HCEC 1CT (cell line): ENCODE results near the gene OR8B8.
A peak's percentile ranks its signal among the peaks of the same experiment; 100 is the strongest.
"Not testable (repeated sequence)": the region's sequence is repeated elsewhere in the genome, so short reads cannot be mapped to it uniquely, and the experiment has no call there.

ENCODE experiments used
- DNase-seq: peaks from one replicate; pipeline ENCODE4 v3.0.0-alpha.2; 2017

Gene OR8B8

DNA sequence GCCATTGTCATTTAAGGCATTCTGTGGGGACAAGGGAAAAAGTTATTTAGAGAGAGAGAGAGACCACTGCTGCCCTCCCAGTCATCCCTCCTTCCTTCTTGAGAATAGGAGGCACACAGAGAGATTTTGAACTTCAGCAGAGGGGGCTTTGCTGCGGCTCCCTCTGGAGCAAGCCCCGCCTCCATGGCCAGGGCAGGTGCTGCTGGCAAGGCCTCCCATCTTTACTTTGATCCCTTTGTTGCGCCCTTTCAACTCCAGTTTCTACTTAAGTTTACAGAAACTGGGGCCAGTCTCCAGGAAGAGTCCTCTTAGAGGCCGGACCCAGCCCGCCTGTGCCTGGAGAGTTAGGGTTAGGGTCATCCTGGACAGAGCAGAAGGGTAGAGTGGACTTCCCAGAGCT, 4.4 kb downstream of the OR8B8 start:
- DNase-seq: no peak

DNA sequence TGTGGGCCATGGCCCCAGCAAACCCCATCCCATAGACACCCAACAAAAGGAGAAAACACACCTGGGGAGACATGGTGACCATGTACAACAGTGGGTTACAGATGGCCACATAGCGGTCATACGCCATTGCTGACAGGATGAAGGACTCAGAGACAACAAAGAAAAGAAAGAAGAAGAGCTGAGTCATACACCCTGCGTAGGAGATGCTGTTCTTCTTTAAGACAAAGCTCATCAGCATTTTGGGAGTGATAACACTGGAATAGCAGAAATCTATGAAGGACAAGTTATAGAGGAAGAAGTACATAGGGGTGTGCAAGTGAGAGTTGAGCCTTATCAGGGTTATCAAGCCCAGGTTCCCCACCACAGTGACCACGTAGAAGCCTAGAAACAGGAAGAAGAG, 4.9 kb downstream of the OR8B8 start:
- no peak for DNase-seq

DNA sequence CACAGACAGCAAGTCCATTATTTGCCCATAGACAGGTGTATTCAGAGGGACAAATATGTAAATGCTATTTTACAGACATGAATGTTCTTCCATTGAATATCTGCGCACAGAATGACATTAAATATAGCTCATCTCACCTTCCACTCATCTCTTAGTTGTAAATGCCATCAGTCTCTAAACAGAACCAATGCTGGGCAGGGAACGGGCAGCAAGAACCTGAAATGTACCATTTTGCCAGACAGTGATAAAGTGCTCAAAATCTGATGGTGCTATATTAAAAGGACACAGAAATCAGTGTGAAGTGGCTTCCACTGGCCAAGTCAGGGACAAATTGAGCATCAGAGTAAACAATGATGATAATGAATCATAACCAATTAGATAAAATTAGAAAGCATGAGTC, 10.8 kb downstream of the OR8B8 start:
- DNase-seq: no peak

DNA sequence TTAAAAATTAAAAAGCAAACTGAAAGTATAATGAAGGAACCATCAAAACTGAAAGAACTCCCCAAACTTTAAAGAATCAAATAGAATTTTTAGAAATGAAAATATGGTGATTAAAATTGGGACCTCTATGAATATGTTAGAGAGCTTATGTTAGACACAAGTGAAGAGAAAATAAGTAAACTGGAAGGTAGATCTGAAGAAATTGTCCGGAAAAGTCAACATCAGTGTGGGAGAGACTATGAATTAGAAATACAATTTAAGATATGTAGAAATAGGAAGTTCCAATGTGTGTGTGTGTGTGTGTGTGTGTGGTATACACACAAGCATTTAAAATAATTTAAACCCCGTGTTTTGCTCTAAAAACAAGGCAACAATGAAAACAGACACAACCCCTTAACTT, 15.9 kb downstream of the OR8B8 start:
- no peak for DNase-seq

DNA sequence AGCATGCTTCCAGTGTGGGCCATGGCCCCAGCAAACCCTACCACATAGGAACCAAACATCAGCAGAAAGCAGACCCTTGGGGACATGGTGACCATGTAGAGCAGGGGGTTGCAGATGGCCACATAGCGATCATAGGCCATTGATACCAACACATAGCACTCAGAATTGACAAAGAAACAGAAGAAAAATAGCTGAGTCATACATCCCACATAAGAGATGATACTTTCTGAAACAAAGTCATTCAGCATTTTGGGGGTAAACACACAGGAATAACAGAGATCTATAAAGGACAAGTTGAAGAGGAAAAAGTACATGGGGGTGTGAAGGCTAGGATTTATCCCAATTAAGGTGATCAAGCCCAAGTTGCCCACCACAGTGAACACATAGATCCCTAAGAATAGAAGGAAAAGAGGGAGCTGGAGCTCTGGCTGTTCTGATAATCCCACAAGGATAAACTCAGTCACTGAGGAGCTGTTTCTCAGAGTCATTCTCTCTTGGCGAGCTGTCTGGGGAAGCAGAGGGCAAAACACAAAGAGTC, 21.0 kb downstream of the OR8B8 start, which contains the start of gene OR8B4:
Gene OR8B4 (minus strand): TSS at position 488 of the 538 bp plus-strand sequence. CDS start 0 bp downstream, at position 488.
- no peak for DNase-seq

DNA sequence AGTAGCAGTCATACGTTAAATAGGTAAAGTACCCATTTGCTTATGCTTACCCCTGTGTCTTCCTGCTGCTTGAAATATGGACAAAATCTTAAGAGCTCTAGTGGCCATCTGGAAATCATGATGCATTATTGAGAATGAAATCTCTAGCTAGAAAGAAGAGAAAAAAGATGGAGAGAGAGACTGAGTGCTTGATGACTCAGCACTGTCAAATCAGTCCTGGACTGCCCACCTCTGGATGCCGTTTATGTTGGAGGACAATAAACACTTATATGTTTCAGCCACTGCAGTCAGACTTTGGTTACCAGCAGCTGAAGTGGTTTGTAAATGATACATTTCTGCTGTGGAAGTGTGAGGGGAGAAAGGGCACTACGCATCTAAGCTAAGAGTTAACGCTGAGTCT, 24.5 kb downstream of the OR8B8 start:
- DNase-seq: no peak

DNA sequence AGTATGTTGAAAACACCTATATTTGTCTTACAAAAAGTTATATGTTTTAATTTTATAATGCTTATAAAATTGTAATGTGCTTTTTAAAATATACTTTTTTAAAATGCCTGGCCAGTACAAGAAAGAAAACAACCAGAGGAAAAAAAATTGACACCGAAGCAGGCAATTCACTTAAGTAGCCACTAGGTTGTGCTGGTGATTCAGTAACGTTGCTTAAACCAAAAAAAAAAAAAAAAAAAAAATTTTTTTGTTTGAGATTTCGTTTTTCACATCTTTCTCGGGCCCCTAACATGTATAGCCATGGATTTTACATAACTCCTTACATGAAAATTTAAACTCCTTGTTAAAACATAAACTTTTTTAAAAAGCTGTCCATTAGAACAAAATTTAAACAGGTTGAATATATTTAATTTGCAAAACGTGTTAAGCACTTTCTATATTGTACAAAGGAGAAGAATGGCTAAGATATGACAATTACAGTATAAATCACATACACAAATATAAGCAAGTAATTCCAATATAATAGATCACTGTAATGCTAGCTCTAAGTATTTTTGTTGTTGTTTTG, 30.1 kb downstream of the OR8B8 start:
- peak; percentile 38 for DNase-seq

DNA sequence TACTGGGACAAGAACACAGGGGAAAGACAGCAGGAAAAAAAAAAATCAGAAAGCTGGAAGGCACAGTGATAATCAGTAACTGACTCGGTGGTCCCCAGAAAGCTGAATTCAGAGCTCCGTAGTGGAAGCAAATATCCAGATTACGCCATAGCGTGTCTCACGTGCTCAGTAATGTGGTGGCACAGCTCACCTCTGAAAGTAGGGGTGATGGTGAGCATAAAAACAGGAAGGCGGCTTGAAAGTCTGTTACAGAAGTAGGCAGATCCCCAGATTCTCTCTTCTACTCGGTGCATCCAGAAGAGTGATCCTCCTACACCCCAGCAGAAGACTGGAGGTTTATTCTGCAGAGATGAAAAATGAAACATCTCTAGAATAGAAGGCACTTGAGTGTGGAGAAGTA, 35.6 kb downstream of the OR8B8 start:
- DNase-seq: no peak

DNA sequence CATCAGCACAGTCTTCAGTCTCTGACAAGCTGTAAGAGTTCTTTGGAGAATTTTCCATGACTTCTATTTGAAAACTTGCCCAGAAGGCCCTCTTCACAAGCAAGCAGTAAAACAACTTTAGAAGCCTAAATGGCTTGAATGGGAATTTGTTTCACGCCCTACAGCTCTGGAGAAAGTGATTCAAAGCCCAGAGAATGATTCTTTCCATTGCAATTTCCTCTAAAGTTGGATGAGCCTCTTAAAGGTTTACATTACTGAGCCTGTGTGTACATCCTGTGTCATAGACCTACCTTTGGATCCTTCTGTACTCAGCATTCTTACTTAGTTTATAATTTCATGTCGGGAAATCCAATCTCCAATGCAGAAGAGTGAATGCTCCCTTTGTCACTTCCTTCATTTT, 39.9 kb downstream of the OR8B8 start:
- DNase-seq: peak; percentile 49

DNA sequence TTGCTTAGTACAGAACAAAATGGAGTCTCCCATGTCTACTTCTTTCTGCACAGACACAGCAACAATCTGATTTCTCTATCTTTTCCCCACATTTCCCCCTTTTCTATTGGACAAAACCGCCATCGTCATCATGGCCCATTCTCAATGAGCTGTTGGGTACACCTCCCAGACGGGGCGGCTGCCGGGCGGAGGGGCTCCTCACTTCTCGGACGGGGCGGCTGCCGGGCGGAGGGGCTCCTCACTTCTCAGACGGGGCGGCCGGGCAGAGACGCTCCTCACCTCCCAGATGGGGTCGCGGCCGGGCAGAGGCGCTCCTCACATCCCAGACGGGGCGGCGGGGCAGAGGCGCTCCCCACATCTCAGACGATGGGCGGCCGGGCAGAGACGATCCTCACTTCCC, 42.3 kb downstream of the OR8B8 start:
- DNase-seq: not testable (repeated sequence)

DNA sequence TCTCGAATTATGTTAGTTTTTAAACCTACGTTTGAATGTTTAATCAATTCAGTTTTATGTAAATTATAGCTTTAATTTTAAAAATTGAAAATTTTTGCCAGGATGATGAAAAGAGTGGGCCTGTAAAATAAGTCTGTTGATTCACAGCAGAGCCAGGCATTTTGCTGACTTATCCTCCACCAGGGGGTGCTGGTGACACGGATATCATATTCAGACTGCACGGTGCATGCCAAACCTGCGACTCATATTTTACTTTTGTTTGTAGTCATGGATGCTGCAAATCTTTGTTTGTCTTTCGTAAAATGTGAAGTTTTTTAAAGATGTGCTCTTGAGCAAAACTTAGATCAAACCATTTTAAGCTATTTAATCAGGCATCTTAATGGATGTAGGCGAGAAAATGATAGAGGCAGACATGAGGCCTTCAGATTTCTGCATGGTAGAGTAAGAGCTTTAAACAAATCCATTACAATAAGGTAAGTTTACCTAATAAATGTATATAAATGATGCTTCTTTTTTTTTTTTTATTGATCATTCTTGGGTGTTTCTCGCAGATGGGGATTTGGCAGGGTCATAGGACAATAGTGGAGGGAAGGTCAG, 43.1 kb downstream of the OR8B8 start:
- peak; percentile 84 for DNase-seq

DNA sequence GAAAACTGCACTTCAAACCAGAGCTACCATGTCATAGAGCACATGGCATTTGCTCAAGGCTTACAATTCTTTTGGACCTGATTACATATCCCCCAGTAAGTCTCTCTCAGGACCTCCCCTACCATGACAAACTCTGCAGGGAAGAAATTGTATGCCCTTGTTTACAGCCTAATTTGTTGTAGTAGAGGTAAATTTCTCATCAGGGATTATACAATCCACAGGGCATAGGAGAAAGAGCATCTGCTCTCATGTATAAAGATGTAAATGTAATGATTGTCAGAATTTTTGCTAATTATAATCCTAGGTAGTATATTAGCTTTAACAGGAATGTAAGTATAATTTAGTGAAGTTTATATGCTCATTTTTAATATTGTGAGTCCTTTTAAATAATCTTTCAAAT, 46.6 kb downstream of the OR8B8 start, which contains the start of gene OR8B3:
Gene OR8B3 (minus strand): TSS at position 101 of the 400 bp plus-strand sequence. CDS start 1,673 bp downstream, outside the sequence.
- no peak for DNase-seq

DNA sequence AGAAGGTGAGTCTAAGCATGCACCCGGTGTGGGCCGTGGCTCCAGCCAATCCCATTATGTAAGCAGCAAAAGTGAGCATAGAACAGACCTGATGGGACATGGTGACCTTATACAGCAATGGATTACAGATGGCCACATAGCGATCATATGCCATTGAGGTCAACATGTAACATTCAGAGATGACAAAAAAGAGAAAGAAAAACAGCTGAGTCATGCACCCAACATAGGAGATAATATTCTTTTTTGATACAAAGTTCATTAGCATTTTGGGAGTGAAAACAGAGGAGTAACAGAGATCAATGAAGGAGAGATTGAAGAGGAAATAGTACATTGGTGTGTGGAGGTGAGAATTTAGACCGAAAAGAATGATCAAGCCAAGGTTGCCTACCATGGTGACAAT, 48.6 kb downstream of the OR8B8 start:
- not testable (repeated sequence) for DNase-seq

DNA sequence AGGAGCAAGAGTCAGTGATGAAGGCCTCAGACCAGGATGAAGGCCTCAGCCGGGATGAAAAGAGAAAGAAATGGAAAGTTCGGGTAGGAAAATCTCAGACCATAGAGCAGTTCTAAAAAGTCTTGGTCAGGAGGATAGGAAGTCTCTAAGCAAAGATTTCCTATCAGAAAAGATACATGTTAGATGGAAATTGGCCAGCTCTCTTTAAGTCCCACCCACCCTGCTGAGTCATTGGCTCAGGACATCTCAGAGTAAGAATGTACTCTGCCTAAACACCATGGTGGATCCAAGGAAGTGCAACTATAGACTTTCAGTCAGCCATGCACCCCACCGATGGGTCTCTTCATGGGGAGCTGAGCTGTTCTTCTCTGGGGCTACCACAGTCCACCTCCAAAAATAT, 51.1 kb downstream of the OR8B8 start:
- peak; percentile 31 for DNase-seq
